ENCODE results near the gene SLC6A11.

SLC6A11 gene

DNA sequence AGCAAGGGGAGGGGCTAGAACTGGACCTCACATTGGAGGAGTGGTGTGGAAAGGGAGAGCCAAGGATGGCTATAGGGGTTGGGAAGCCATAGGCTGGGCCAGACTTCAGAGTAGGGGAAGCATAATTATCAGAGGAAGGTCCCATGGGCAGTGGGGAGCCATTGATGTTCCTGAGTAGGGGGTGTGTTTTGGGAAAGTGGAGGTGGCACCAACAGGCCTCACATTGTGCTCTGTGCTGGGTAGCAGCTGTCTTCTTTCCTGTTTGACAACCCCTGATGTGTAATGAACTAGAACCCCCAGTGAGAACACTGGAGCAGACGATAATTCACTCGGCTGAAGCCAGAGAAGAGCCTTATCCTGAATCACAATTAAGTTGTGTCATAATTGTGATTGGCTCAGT, 41.2 kb downstream of the SLC6A11 start:
- H3K4me3 ChIP-seq (ENCODE audit: low read depth, low read length), result no peak overlapping the region
- TF ChIP-seq, protein P1, sequence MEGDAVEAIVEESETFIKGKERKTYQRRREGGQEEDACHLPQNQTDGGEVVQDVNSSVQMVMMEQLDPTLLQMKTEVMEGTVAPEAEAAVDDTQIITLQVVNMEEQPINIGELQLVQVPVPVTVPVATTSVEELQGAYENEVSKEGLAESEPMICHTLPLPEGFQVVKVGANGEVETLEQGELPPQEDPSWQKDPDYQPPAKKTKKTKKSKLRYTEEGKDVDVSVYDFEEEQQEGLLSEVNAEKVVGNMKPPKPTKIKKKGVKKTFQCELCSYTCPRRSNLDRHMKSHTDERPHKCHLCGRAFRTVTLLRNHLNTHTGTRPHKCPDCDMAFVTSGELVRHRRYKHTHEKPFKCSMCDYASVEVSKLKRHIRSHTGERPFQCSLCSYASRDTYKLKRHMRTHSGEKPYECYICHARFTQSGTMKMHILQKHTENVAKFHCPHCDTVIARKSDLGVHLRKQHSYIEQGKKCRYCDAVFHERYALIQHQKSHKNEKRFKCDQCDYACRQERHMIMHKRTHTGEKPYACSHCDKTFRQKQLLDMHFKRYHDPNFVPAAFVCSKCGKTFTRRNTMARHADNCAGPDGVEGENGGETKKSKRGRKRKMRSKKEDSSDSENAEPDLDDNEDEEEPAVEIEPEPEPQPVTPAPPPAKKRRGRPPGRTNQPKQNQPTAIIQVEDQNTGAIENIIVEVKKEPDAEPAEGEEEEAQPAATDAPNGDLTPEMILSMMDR (IDR thresholded peaks at IDR 0.05; ENCODE audit: low read depth, low read length, missing control alignments), result no peak
- no peak for DNase-seq (ENCODE audit: low read depth)

DNA sequence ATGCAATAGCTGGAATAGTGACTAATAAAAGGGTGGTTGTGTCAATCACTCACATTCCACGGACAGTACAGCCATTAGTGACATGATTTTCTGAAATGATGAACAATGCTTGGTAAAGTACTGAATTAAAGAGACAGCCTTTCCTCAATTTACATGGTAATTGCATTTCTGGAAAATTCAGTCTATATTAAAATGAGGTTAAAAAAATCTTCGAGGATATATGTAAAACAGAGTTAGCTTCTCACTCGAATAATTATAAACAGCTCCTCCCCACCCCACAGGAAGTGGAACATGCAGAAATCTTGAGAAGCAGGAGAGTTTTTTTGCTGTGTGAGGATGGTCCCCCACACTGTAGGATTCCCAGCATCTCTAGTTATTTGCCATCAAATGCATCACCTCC, 42.1 kb downstream of the SLC6A11 start:
- TF ChIP-seq, protein P1 (IDR thresholded peaks at IDR 0.05; ENCODE audit: low read depth, low read length, missing control alignments), result no peak
- no peak overlapping the region for H3K4me3 ChIP-seq (ENCODE audit: low read depth, low read length)
- no peak for DNase-seq (ENCODE audit: low read depth)

DNA sequence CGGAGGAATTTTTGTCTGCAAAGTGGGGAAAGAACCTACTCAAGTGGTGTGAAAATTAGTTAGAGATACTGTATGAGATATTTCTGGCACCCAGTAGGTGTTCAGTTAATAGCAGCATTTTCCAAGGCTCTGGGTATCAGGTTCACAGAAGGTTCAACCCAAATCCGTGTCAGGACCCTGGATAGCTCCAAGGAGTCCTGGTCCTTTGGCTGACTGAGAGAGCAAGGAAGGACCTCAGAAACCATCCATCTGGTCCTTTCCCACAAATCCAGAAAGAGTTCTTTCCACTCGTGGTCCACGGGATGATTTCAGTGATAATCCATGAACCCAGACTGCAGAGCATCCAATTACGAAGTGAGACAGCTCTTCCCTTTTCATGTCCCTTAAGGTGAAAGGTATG, 51.4 kb downstream of the SLC6A11 start:
- no peak for DNase-seq (ENCODE audit: low read depth)
- no peak overlapping the region for H3K4me3 ChIP-seq (ENCODE audit: low read depth, low read length)
- TF ChIP-seq, protein P1 (IDR thresholded peaks at IDR 0.05; ENCODE audit: low read depth, low read length, missing control alignments), result no peak

DNA sequence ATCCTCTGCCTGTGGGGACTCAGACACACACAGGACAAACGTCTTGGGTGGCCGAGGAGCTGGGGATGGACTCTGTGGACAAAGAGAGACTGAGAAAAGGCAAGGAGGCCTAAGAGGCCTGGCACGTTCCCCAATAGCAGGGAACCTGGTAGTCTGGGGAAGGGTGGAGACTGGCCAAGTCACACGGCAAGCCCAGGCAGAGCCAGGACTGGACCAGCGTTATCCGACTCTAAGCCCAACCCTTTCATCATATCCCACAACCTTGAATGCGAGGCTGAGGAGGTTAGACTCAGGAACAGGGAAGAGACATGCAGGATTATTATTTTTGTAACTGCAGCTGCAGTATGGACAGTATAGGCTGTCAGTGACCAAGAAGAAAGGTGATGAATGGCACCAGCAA, 53.4 kb downstream of the SLC6A11 start:
- no peak for DNase-seq (ENCODE audit: low read depth)
- no peak overlapping the region for H3K4me3 ChIP-seq (ENCODE audit: low read depth, low read length)
- TF ChIP-seq, protein P1 (IDR thresholded peaks at IDR 0.05; ENCODE audit: low read depth, low read length, missing control alignments), result no peak

DNA sequence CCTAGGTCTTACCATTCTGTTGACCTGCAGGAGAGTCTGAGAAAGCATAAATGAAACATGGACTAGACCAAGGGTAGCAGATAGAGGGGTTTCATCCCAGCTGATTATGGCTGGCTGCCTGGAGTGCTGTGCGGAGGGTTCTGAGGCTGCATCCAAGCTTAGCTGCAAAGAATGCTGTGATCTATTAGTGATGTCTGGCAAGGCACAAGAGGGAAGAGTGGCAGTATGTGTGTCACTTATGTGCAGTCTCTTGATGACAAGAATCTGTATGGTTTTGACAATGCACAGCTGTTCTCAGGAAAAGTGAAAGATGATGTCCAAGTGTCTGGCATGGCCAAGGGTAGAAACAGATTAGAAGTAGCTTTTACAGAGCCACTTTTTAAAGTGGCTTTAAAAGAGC, 54.3 kb downstream of the SLC6A11 start:
- DNase-seq (ENCODE audit: low read depth), result no peak
- TF ChIP-seq, protein P1 (IDR thresholded peaks at IDR 0.05; ENCODE audit: low read depth, low read length, missing control alignments), result no peak
- H3K4me3 ChIP-seq (ENCODE audit: low read depth, low read length), result no peak overlapping the region

DNA sequence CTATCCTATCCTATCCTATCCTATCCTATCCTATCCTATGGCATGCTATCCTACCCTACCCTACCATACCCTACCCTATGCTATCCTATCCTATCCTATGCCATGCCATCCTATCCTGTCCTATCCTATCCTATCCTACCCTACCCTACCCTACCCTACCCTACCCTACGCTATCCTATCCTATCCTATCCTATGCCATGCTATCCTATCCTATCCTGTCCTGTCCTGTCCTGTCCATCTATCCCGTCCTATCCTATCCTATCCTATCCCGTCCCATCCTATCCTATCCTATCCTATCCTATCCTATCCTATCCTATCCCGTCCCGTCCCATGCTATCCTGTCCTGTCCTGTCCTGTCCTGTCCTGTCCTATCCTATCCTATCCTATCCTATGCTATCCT, 57.4 kb downstream of the SLC6A11 start:
- no peak for DNase-seq (ENCODE audit: low read depth)
- no peak overlapping the region for H3K4me3 ChIP-seq (ENCODE audit: low read depth, low read length)
- TF ChIP-seq, protein P1 (IDR thresholded peaks at IDR 0.05; ENCODE audit: low read depth, low read length, missing control alignments), result no peak

DNA sequence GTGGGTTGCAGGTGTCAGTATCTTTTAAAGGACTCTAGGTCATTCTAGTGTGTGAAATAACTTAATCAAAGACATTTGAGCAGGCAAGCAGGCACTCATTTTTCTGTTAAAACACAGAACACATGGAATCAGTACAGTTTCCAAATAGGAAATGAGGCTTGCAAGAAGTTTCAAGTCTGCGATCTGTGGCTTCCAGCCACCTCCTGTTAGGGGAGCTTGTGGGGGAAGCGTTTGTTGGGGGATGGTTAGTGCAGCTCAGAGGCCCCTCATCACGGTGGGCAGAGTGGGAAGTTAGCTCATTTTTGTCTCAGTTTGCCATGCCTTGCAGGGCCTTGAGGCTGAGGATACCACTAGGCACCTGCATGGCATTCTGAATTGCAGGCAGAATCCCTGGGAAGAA, 59.9 kb downstream of the SLC6A11 start:
- TF ChIP-seq, protein P1 (IDR thresholded peaks at IDR 0.05; ENCODE audit: low read depth, low read length, missing control alignments), result no peak
- no peak for DNase-seq (ENCODE audit: low read depth)
- H3K4me3 ChIP-seq (ENCODE audit: low read depth, low read length), result no peak overlapping the region

Data from GM12864 (cell line).